Fibroblast of lung (primary cell): ENCODE data around the gene CAST. TPM values are rescaled to one million over a fixed set of nuclear protein-coding genes. Genes with fewer than 3 reads are reported as not detected.
A peak's percentile ranks its signal among the peaks of the same experiment; 100 is the strongest.

ENCODE experiments used
- DNase-seq, 2 donors: peaks; one replicate each; pipeline versions ENCODE4 v3.0.0 to v3.0.0-alpha.2; 2010; ENCODE audit warnings: low read depth in 2 of 2
- H2AFZ ChIP-seq: 2 replicates; pipeline ENCODE4 v1.5.1; 2012; ENCODE audit warnings: low read length, control low read depth, inconsistent platforms
- H3K27ac ChIP-seq: 2 replicates; pipeline ENCODE4 v1.5.1; 2011; ENCODE audit warnings: low read length, control low read depth; ENCODE audit not compliant: insufficient read depth
- H3K27me3 ChIP-seq: 2 replicates; pipeline ENCODE4 v1.5.1; 2011; ENCODE audit warnings: mild to moderate bottlenecking, low read length; ENCODE audit not compliant: control insufficient read depth, insufficient read depth
- H3K36me3 ChIP-seq: 2 replicates; pipeline ENCODE4 v1.5.1; 2011; ENCODE audit warnings: low read length; ENCODE audit not compliant: control insufficient read depth, insufficient read depth
- H3K4me1 ChIP-seq: 2 replicates; pipeline ENCODE4 v1.5.1; 2011; ENCODE audit warnings: low read length; ENCODE audit not compliant: control insufficient read depth, insufficient read depth; ENCODE audit errors: extremely low read depth
- H3K4me2 ChIP-seq: 2 replicates; pipeline ENCODE4 v1.5.1; 2011; ENCODE audit warnings: low read length, control low read depth; ENCODE audit not compliant: insufficient read depth; ENCODE audit errors: extremely low read depth
- H3K4me3 ChIP-seq, 4 experiments: fragments of 200-600 bp in 1 of 4; sonication (generic) in 1 of 4; replicated peaks in 1 of 4; 2 replicates each; pipeline ENCODE4 v1.5.1; 2011 to 2016; ENCODE audit warnings: low read length in 4 of 4, low read depth in 3 of 4, mild to moderate bottlenecking in 3 of 4, control low read depth in 2 of 4, inconsistent platforms in 1 of 4, mixed read lengths in 1 of 4; ENCODE audit not compliant: insufficient read depth in 1 of 4; ENCODE audit errors: control extremely low read depth in 1 of 4
- H3K79me2 ChIP-seq: 2 replicates; pipeline ENCODE4 v1.5.1; 2012; ENCODE audit warnings: mild to moderate bottlenecking, low read length, inconsistent platforms; ENCODE audit not compliant: control insufficient read depth, insufficient read depth
- H3K9ac ChIP-seq: 2 replicates; pipeline ENCODE4 v1.5.1; 2011; ENCODE audit warnings: mild to moderate bottlenecking, low read length, control low read depth; ENCODE audit not compliant: insufficient read depth
- H3K9me3 ChIP-seq: 2 replicates; pipeline ENCODE4 v1.5.1; 2012; ENCODE audit warnings: low read depth, low read length; ENCODE audit not compliant: control insufficient read depth, insufficient read depth
- H4K20me1 ChIP-seq: 2 replicates; pipeline ENCODE4 v1.5.1; 2011; ENCODE audit warnings: low read length; ENCODE audit not compliant: control insufficient read depth, insufficient read depth; ENCODE audit errors: extremely low read depth
- CTCF ChIP-seq, 2 donors: IDR thresholded peaks in 1 of 2; conservative IDR thresholded peaks in 1 of 2; 1 replicate in 1 of 2; 2 replicates in 1 of 2; pipeline ENCODE4 v1.5.1; 2011 to 2012; ENCODE audit warnings: low read length in 2 of 2, control low read depth in 1 of 2, inconsistent platforms in 1 of 2, low read depth in 1 of 2, mild to moderate bottlenecking in 1 of 2
- EZH2 ChIP-seq: IDR thresholded peaks from 2 replicates; pipeline ENCODE4 v1.5.1; 2012; ENCODE audit warnings: low read length, control low read depth, mild to moderate bottlenecking; ENCODE audit errors: missing control alignments
- polyA plus RNA-seq, 2 donors: library from polyadenylated mRNA; depleted of rRNA in 1 of 2; stranded (reverse) in 1 of 2; unstranded in 1 of 2; fragments of >200 nt; gene quantifications; 2 replicates each; pipeline ENCODE4 v1.2.1, GENCODE V29; 2011 to 2012; ENCODE audit warnings: missing spikeins in 1 of 2
- total RNA-seq: library from RNA; depleted of rRNA; stranded (reverse); fragments of >200 nt; gene quantifications from 2 replicates; pipeline ENCODE4 v1.2.1, GENCODE V29; 2014

CAST gene
- total and polyA plus RNA-seq, 2 donors (not counting 1 experiment from before 2014, with no cell fraction given) = 203 to 378 TPM

- Histone ChIP-seq H3K27ac (no peak overlapping the region), H3K27me3 (no peaks in the 10 kb centered on the region), H3K36me3 (no peaks in the 10 kb centered on the region), H3K9me3 (no peaks in the 10 kb centered on the region), H3K79me2 (no peaks in the 10 kb centered on the region), H3K4me2 (no peak overlapping the region), H2AFZ (no peak overlapping the region), H4K20me1 (no peaks in the 10 kb centered on the region), H3K4me3 (no peak overlapping the region), H3K9ac (no peak overlapping the region), H3K4me1 (peaks cover 12% of the 10 kb centered on the region)
- TF ChIP-seq EZH2 = no peak
- TF ChIP-seq CTCF (conservative IDR thresholded peaks at IDR 0.05 in 1 of 2, IDR thresholded peaks at IDR 0.05 in 1 of 2; ENCODE audit: low read depth in 1 of 2, low read length in 2 of 2) = peak in 1 of 2 donors; percentile 29
- DNase-seq = no peak
These were observed 10.0 kb upstream of the CAST start for GRCh38 chr5:96651948-96652753.

GRCh38 chr5:96652769-96653454, 9.3 kb upstream of the CAST start:
- Histone ChIP-seq H3K9ac (no peak overlapping the region), H2AFZ (no peak overlapping the region), H3K27me3 (no peaks in the 10 kb centered on the region), H3K36me3 (no peaks in the 10 kb centered on the region), H3K4me3 (no peak overlapping the region), H3K79me2 (no peaks in the 10 kb centered on the region), H3K27ac (no peak overlapping the region), H3K4me1 (peaks cover 12% of the 10 kb centered on the region), H3K4me2 (no peak overlapping the region), H3K9me3 (no peaks in the 10 kb centered on the region), H4K20me1 (no peaks in the 10 kb centered on the region)
- TF ChIP-seq EZH2 = no peak
- TF ChIP-seq CTCF (conservative IDR thresholded peaks at IDR 0.05 in 1 of 2, IDR thresholded peaks at IDR 0.05 in 1 of 2; ENCODE audit: low read depth in 1 of 2, low read length in 2 of 2) = no peak
- DNase-seq = peak in 1 of 2 donors; percentile 57

GRCh38 chr5:96654209-96654608, 8.0 kb upstream of the CAST start:
- no peaks in the 10 kb centered on the region for H3K27me3 ChIP-seq
- H3K27ac ChIP-seq = no peak overlapping the region
- no peak overlapping the region for H2AFZ ChIP-seq
- no peak for TF ChIP-seq CTCF (conservative IDR thresholded peaks at IDR 0.05 in 1 of 2, IDR thresholded peaks at IDR 0.05 in 1 of 2; ENCODE audit: low read depth in 1 of 2, low read length in 2 of 2)
- TF ChIP-seq EZH2 = no peak
- no peak overlapping the region for H3K4me2 ChIP-seq
- no peaks in the 10 kb centered on the region for H3K9me3 ChIP-seq
- no peak overlapping the region for H3K4me3 ChIP-seq
- DNase-seq = no peak
- no peak overlapping the region for H3K9ac ChIP-seq
- no peaks in the 10 kb centered on the region for H4K20me1 ChIP-seq
- H3K79me2 ChIP-seq = no peaks in the 10 kb centered on the region
- no peaks in the 10 kb centered on the region for H3K36me3 ChIP-seq
- H3K4me1 ChIP-seq = peaks cover 12% of the 10 kb centered on the region
